ENCODE data around the gene ZSCAN21. TPM values are rescaled to one million over a fixed set of nuclear protein-coding genes. Genes with fewer than 3 reads are reported as not detected.

The ZSCAN21 gene
- total RNA-seq, 1 experiment from 2014 or later = 24.3 TPM

GRCh38 chr7:100016215-100016901 lies 33.2 kb upstream of the ZSCAN21 start:
- H4K5ac ChIP-seq (ENCODE audit: insufficient read length, low read depth, low read length) = no peak overlapping the region
- H4K20me1 ChIP-seq (ENCODE audit: control insufficient read depth, insufficient read depth, insufficient read length) = no peaks in the 10 kb centered on the region
- peaks cover 22% of the 10 kb centered on the region for H3K79me2 ChIP-seq (ENCODE audit: insufficient read depth, low read length)
- H3K56ac ChIP-seq (ENCODE audit: insufficient read length, low read depth, low read length) = no peak overlapping the region
- WGBS (ENCODE audit: extremely low coverage, insufficient read length, low lambda C conversion rate) = no CpG with 5 or more reads among the region's 11 CpGs
- H2AFZ ChIP-seq (ENCODE audit: low read length) = no peak overlapping the region
- no peak overlapping the region for H3T11ph ChIP-seq (ENCODE audit: low read length)
- H3K9me3 Mint-ChIP-seq = no peaks in the 10 kb centered on the region
- H3K27me3 ChIP-seq (ENCODE audit: insufficient read depth, low read length) = no peaks in the 10 kb centered on the region
- H2BK5ac ChIP-seq (ENCODE audit: insufficient read length, low read length) = no peak overlapping the region
- H3K79me1 ChIP-seq (ENCODE audit: insufficient read depth, low read depth, low read length, poor library complexity, severe bottlenecking) = peaks cover 7% of the 10 kb centered on the region
- H3K14ac ChIP-seq (ENCODE audit: insufficient read depth, low read length) = peak overlapping the region; percentile 95; the same call in 1 of the 2 replicates
- no peak overlapping the region for H2BK12ac ChIP-seq (ENCODE audit: insufficient read length, low read depth, low read length)
- H3K23ac ChIP-seq (ENCODE audit: insufficient read length, low read depth, low read length) = no peak overlapping the region
- H2BK120ac ChIP-seq (ENCODE audit: low read depth, low read length, poor library complexity, severe bottlenecking) = no peak overlapping the region
- H3K4me1 Mint-ChIP-seq = peaks cover 11 to 20% of the 10 kb centered on the region in 2 experiments
- H2BK20ac ChIP-seq (ENCODE audit: low read depth, low read length, poor library complexity, severe bottlenecking) = no peak overlapping the region
- no peak overlapping the region for H2BK15ac ChIP-seq (ENCODE audit: low read depth, low read length)
- peaks cover 5% of the 10 kb centered on the region for H3K23me2 ChIP-seq (ENCODE audit: insufficient read length, low read depth, low read length, poor library complexity, severe bottlenecking)
- no peak for TF ChIP-seq CTCF (conservative IDR thresholded peaks at IDR 0.05)
- peak overlapping the region; percentile 85 for H3K18ac ChIP-seq (ENCODE audit: insufficient read length, low read depth, low read length)
- no peak overlapping the region for H3K27ac ChIP-seq (ENCODE audit: insufficient read length, low read depth, low read length)
- H3K4ac ChIP-seq (ENCODE audit: low read depth, low read length) = no peak overlapping the region
- peak overlapping the region; percentile 29 to 89 (median 87) for H3K27ac Mint-ChIP-seq
- H2AK5ac ChIP-seq (ENCODE audit: insufficient read length, low read length) = no peak overlapping the region
- peak overlapping the region; percentile 84 for H3K9ac ChIP-seq (ENCODE audit: extremely low read depth, insufficient read length, low read length)
- H4K91ac ChIP-seq (ENCODE audit: insufficient read length, low read depth, low read length) = no peak overlapping the region
- no peak for DNase-seq
- H4K8ac ChIP-seq (replicated peaks; ENCODE audit: insufficient read length, low read depth, low read length) = no peak overlapping the region
- H3K4me3 Mint-ChIP-seq = peak overlapping the region; percentile 91 to 92
- H3K4me2 ChIP-seq (ENCODE audit: insufficient read depth, insufficient read length, low read length) = peak overlapping the region; percentile 99
- H3K27me3 Mint-ChIP-seq (ENCODE audit: low read depth) = peaks cover 6% of the 10 kb centered on the region
- no peaks in the 10 kb centered on the region for H3K9me3 ChIP-seq (ENCODE audit: control insufficient read depth, low read depth, low read length)
- H3K36me3 Mint-ChIP-seq (ENCODE audit: insufficient read depth in 1 of 3, low read depth in 3 of 3) = peaks cover 4 to 17% (median 8%) of the 10 kb centered on the region in 3 experiments; a peak in 5 of 7 replicates
- H3K4me1 ChIP-seq (ENCODE audit: insufficient read depth, low read length) = no peaks in the 10 kb centered on the region
